ENCODE data around the gene UNC45B. TPM values are rescaled to one million over a fixed set of nuclear protein-coding genes. Genes with fewer than 3 reads are reported as not detected.

UNC45B gene
- polyA plus RNA-seq, 1 of the 3 experiments (the other 2 are of a cell fraction), result not detected

DNA sequence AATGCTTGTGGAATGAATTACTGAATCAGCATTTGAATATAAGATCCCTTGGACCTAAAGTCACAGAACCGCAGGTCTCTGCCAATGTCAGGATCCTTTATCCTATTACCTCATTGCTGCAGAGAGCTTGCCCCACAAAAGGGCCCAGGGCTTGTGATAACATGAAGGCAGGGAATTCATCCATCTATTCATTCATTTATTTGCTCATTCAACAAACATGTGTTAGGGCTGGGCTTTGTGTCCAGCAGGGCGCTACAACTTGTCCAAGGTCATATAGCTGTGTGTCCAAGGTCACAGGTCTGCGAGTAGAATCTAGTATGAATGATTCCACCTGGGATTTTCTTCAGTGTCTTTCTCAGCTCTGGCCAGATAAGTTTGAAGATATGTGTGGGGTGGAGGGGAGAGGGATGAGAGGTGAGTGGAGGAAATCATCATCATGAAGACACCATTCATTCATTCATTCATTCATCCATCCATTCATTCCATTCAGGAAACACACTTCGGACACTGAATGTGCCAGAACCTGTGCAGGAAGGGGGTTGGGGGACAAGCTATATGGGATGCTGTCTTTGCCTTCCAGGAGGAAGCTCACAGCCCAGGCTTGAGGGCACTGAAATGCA is 1.3 kb upstream of the UNC45B start:
- no peak overlapping the region for H3K4me3 ChIP-seq (ENCODE audit: low read depth in 2 of 2, low read length in 1 of 2)
- POLR2A ChIA-PET, result no interaction called here
- no peak overlapping the region for H2AFZ ChIP-seq (ENCODE audit: low read depth)
- no peak overlapping the region for H3K27ac ChIP-seq (ENCODE audit: low read depth in 2 of 2, low read length in 1 of 2)
- no peaks in the 10 kb centered on the region for H3K9me2 ChIP-seq
- no peaks in the 10 kb centered on the region for H3F3A ChIP-seq (replicated peaks; ENCODE audit: insufficient read depth)
- CTCF ChIA-PET, result interaction anchor here (1.9 kb wide), 1 partner anchor 26 kb away, joined by 5 read pairs; the partner anchor contains the start of gene RAD51D
- H3K4me1 ChIP-seq (ENCODE audit: control insufficient read depth in 1 of 2, insufficient read depth in 2 of 2, low read depth in 1 of 2, low read length in 1 of 2), result no peaks in the 10 kb centered on the region
- H3K27me3 ChIP-seq (ENCODE audit: insufficient read depth), result peaks cover 31% of the 10 kb centered on the region; the same call in 1 of the 2 replicates
- H4K20me1 ChIP-seq (ENCODE audit: insufficient read depth), result no peaks in the 10 kb centered on the region
- no peak overlapping the region for H3K4me2 ChIP-seq
- 31% methylated on average over 4 of the region's 4 CpGs for WGBS (ENCODE audit: low lambda C conversion rate)
- no peak overlapping the region for H3K9ac ChIP-seq
- H3K9me3 ChIP-seq, result no peaks in the 10 kb centered on the region
- H3K36me3 ChIP-seq (replicated peaks in 1 of 2; ENCODE audit: control insufficient read depth in 1 of 2, insufficient read depth in 2 of 2, low read length in 1 of 2), result no peaks in the 10 kb centered on the region
- DNase-seq, result no peak
- peaks cover 7% of the 10 kb centered on the region for H3K79me2 ChIP-seq (ENCODE audit: insufficient read depth)
- TF ChIP-seq TEAD4 (IDR thresholded peaks at IDR 0.05; ENCODE audit: borderline replicate concordance, insufficient read depth), result no peak
- TF ChIP-seq, protein P1, sequence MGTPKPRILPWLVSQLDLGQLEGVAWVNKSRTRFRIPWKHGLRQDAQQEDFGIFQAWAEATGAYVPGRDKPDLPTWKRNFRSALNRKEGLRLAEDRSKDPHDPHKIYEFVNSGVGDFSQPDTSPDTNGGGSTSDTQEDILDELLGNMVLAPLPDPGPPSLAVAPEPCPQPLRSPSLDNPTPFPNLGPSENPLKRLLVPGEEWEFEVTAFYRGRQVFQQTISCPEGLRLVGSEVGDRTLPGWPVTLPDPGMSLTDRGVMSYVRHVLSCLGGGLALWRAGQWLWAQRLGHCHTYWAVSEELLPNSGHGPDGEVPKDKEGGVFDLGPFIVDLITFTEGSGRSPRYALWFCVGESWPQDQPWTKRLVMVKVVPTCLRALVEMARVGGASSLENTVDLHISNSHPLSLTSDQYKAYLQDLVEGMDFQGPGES (IDR thresholded peaks at IDR 0.05; ENCODE audit: low read depth, low read length), result no peak
- TF ChIP-seq, protein P2, sequence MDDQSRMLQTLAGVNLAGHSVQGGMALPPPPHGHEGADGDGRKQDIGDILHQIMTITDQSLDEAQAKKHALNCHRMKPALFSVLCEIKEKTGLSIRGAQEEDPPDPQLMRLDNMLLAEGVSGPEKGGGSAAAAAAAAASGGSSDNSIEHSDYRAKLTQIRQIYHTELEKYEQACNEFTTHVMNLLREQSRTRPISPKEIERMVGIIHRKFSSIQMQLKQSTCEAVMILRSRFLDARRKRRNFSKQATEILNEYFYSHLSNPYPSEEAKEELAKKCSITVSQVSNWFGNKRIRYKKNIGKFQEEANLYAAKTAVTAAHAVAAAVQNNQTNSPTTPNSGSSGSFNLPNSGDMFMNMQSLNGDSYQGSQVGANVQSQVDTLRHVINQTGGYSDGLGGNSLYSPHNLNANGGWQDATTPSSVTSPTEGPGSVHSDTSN (IDR thresholded peaks at IDR 0.05), result no peak

DNA sequence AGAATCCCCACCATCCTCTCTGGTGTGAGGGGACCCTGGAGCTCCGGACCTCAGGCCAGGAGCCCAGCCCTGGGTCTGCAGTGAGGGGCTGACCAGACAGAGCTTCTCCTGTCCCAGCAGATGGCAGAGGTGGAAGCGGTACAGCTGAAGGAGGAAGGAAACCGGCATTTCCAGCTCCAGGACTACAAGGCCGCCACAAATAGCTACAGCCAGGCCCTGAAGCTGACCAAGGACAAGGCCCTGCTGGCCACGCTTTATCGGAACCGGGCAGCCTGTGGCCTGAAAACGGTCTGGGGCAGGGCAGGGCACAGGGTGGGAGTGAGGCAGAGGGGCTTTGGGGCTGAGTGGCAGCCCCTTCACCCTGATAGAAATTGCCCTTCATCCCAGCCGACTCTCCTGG is 527 bp downstream of the UNC45B start:
- Histone ChIP-seq H3K79me2 (ENCODE audit: insufficient read depth) (no peaks in the 10 kb centered on the region), H3K27me3 (ENCODE audit: insufficient read depth) (peaks cover 39% of the 10 kb centered on the region), H3K36me3 (replicated peaks in 1 of 2; ENCODE audit: control insufficient read depth in 1 of 2, insufficient read depth in 2 of 2, low read length in 1 of 2) (no peaks in the 10 kb centered on the region), H3K9me3 (no peaks in the 10 kb centered on the region), H3K4me1 (ENCODE audit: control insufficient read depth in 1 of 2, insufficient read depth in 2 of 2, low read depth in 1 of 2, low read length in 1 of 2) (no peaks in the 10 kb centered on the region), H4K20me1 (ENCODE audit: insufficient read depth) (no peaks in the 10 kb centered on the region), H3K4me2 (no peak overlapping the region), H3F3A (replicated peaks; ENCODE audit: insufficient read depth) (no peaks in the 10 kb centered on the region), H3K9me2 (no peaks in the 10 kb centered on the region), H2AFZ (ENCODE audit: low read depth) (no peak overlapping the region), H3K4me3 (ENCODE audit: low read depth in 2 of 2, low read length in 1 of 2) (no peak overlapping the region), H3K9ac (no peak overlapping the region), H3K27ac (ENCODE audit: low read depth in 2 of 2, low read length in 1 of 2) (no peak overlapping the region)
- ChIA-PET CTCF (no interaction called here), POLR2A (no interaction called here)
- 34% methylated on average over 3 of the region's 9 CpGs for WGBS (ENCODE audit: low lambda C conversion rate)
- no peak for DNase-seq
- TF ChIP-seq GABPA (IDR thresholded peaks at IDR 0.05; ENCODE audit: low read depth) (no peak), SIN3A (IDR thresholded peaks at IDR 0.05; ENCODE audit: borderline replicate concordance, low read depth, low read length) (no peak), MEF2A (IDR thresholded peaks at IDR 0.05; ENCODE audit: borderline replicate concordance, low read depth) (no peak), CHD2 (IDR thresholded peaks at IDR 0.05; ENCODE audit: low read length, partially characterized antibody) (no peak), MXI1 (IDR thresholded peaks at IDR 0.05; ENCODE audit: low read depth, low read length) (no peak), RAD21 (IDR thresholded peaks at IDR 0.05; ENCODE audit: low read length) (no peak)
- TF ChIP-seq, protein P3, sequence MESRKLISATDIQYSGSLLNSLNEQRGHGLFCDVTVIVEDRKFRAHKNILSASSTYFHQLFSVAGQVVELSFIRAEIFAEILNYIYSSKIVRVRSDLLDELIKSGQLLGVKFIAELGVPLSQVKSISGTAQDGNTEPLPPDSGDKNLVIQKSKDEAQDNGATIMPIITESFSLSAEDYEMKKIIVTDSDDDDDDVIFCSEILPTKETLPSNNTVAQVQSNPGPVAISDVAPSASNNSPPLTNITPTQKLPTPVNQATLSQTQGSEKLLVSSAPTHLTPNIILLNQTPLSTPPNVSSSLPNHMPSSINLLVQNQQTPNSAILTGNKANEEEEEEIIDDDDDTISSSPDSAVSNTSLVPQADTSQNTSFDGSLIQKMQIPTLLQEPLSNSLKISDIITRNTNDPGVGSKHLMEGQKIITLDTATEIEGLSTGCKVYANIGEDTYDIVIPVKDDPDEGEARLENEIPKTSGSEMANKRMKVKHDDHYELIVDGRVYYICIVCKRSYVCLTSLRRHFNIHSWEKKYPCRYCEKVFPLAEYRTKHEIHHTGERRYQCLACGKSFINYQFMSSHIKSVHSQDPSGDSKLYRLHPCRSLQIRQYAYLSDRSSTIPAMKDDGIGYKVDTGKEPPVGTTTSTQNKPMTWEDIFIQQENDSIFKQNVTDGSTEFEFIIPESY (IDR thresholded peaks at IDR 0.05; ENCODE audit: borderline replicate concordance, low read depth), result no peak
- TF ChIP-seq, protein P4, sequence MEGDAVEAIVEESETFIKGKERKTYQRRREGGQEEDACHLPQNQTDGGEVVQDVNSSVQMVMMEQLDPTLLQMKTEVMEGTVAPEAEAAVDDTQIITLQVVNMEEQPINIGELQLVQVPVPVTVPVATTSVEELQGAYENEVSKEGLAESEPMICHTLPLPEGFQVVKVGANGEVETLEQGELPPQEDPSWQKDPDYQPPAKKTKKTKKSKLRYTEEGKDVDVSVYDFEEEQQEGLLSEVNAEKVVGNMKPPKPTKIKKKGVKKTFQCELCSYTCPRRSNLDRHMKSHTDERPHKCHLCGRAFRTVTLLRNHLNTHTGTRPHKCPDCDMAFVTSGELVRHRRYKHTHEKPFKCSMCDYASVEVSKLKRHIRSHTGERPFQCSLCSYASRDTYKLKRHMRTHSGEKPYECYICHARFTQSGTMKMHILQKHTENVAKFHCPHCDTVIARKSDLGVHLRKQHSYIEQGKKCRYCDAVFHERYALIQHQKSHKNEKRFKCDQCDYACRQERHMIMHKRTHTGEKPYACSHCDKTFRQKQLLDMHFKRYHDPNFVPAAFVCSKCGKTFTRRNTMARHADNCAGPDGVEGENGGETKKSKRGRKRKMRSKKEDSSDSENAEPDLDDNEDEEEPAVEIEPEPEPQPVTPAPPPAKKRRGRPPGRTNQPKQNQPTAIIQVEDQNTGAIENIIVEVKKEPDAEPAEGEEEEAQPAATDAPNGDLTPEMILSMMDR (IDR thresholded peaks at IDR 0.05), result no peak
- TF ChIP-seq, protein P5, sequence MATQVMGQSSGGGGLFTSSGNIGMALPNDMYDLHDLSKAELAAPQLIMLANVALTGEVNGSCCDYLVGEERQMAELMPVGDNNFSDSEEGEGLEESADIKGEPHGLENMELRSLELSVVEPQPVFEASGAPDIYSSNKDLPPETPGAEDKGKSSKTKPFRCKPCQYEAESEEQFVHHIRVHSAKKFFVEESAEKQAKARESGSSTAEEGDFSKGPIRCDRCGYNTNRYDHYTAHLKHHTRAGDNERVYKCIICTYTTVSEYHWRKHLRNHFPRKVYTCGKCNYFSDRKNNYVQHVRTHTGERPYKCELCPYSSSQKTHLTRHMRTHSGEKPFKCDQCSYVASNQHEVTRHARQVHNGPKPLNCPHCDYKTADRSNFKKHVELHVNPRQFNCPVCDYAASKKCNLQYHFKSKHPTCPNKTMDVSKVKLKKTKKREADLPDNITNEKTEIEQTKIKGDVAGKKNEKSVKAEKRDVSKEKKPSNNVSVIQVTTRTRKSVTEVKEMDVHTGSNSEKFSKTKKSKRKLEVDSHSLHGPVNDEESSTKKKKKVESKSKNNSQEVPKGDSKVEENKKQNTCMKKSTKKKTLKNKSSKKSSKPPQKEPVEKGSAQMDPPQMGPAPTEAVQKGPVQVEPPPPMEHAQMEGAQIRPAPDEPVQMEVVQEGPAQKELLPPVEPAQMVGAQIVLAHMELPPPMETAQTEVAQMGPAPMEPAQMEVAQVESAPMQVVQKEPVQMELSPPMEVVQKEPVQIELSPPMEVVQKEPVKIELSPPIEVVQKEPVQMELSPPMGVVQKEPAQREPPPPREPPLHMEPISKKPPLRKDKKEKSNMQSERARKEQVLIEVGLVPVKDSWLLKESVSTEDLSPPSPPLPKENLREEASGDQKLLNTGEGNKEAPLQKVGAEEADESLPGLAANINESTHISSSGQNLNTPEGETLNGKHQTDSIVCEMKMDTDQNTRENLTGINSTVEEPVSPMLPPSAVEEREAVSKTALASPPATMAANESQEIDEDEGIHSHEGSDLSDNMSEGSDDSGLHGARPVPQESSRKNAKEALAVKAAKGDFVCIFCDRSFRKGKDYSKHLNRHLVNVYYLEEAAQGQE (IDR thresholded peaks at IDR 0.05; ENCODE audit: low read depth, low read length), result no peak
- TF ChIP-seq, protein P2 (IDR thresholded peaks at IDR 0.05), result no peak
- TF ChIP-seq, protein P6, sequence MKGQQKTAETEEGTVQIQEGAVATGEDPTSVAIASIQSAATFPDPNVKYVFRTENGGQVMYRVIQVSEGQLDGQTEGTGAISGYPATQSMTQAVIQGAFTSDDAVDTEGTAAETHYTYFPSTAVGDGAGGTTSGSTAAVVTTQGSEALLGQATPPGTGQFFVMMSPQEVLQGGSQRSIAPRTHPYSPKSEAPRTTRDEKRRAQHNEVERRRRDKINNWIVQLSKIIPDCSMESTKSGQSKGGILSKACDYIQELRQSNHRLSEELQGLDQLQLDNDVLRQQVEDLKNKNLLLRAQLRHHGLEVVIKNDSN (IDR thresholded peaks at IDR 0.05; ENCODE audit: borderline replicate concordance, low read depth), result no peak
